Nephron (organoid): ENCODE results near the gene THSD4.

ENCODE experiments used
- H3K27ac Mint-ChIP-seq, 3 experiments: 2 replicates each; pipeline ENCODE4 v1.8.0; 2020; ENCODE audit warnings: mixed read lengths in 3 of 3, mild to moderate bottlenecking in 2 of 3, moderate library complexity in 1 of 3
- H3K27me3 Mint-ChIP-seq: 2 replicates; pipeline ENCODE4 v1.8.0; 2021; ENCODE audit warnings: low read depth, mild to moderate bottlenecking, moderate library complexity, mixed read lengths
- H3K36me3 Mint-ChIP-seq: 2 replicates; pipeline ENCODE4 v1.8.0; 2020; ENCODE audit warnings: low read depth, mixed read lengths
- H3K4me1 Mint-ChIP-seq: 2 replicates; pipeline ENCODE4 v1.8.0; 2020; ENCODE audit warnings: mixed read lengths
- H3K4me3 Mint-ChIP-seq, 3 experiments: 2 replicates each; pipeline ENCODE4 v1.8.0; 2020; ENCODE audit warnings: mild to moderate bottlenecking in 3 of 3, mixed read lengths in 3 of 3, moderate library complexity in 2 of 3
- H3K9me3 Mint-ChIP-seq: 2 replicates; pipeline ENCODE4 v1.8.0; 2020; ENCODE audit warnings: mixed read lengths
- CTCF ChIP-seq, 3 experiments: fragments of 200-600 bp; sonication (generic); IDR thresholded peaks; one replicate each; pipeline ENCODE4 v1.5.0; 2021; ENCODE audit warnings: antibody characterized with exemption in 3 of 3; ENCODE audit not compliant: unreplicated experiment in 3 of 3

THSD4 gene

GRCh38 chr15:71182522-71182921 lies 67.3 kb downstream of the THSD4 start:
- TF ChIP-seq CTCF (IDR thresholded peaks at IDR 0.05; ENCODE audit: unreplicated experiment in 3 of 3): no peak
- Mint-ChIP-seq H3K4me3 (no peak overlapping the region), H3K9me3 (peaks cover 7% of the 10 kb centered on the region), H3K4me1 (peaks cover 9% of the 10 kb centered on the region), H3K36me3 (no peaks in the 10 kb centered on the region), H3K27me3 (no peaks in the 10 kb centered on the region), H3K27ac (peak overlapping the region in 1 of 3 experiments; percentile 56)

GRCh38 chr15:71183063-71183462 lies 67.8 kb downstream of the THSD4 start:
- peaks cover 7% of the 10 kb centered on the region for H3K9me3 Mint-ChIP-seq
- TF ChIP-seq CTCF (IDR thresholded peaks at IDR 0.05; ENCODE audit: unreplicated experiment in 3 of 3): no peak
- H3K4me1 Mint-ChIP-seq: peaks cover 9% of the 10 kb centered on the region
- H3K4me3 Mint-ChIP-seq: no peak overlapping the region
- H3K36me3 Mint-ChIP-seq: no peaks in the 10 kb centered on the region
- no peaks in the 10 kb centered on the region for H3K27me3 Mint-ChIP-seq
- no peak overlapping the region for H3K27ac Mint-ChIP-seq

GRCh38 chr15:71185706-71186105 lies 70.4 kb downstream of the THSD4 start:
- no peak overlapping the region for H3K27ac Mint-ChIP-seq
- H3K9me3 Mint-ChIP-seq: peaks cover 7% of the 10 kb centered on the region
- H3K27me3 Mint-ChIP-seq: no peaks in the 10 kb centered on the region
- H3K4me3 Mint-ChIP-seq: no peak overlapping the region
- H3K4me1 Mint-ChIP-seq: peaks cover 6% of the 10 kb centered on the region
- TF ChIP-seq CTCF (IDR thresholded peaks at IDR 0.05; ENCODE audit: unreplicated experiment in 3 of 3): no peak
- no peaks in the 10 kb centered on the region for H3K36me3 Mint-ChIP-seq

GRCh38 chr15:71186267-71186666 lies 71.0 kb downstream of the THSD4 start:
- Mint-ChIP-seq H3K27me3 (peaks cover 3% of the 10 kb centered on the region), H3K27ac (no peak overlapping the region), H3K4me1 (peaks cover under 1% of the 10 kb centered on the region), H3K36me3 (no peaks in the 10 kb centered on the region), H3K9me3 (peaks cover 7% of the 10 kb centered on the region), H3K4me3 (no peak overlapping the region)
- TF ChIP-seq CTCF (IDR thresholded peaks at IDR 0.05; ENCODE audit: unreplicated experiment in 3 of 3): no peak

GRCh38 chr15:71187078-71187477 lies 71.8 kb downstream of the THSD4 start:
- TF ChIP-seq CTCF (IDR thresholded peaks at IDR 0.05; ENCODE audit: unreplicated experiment in 3 of 3): no peak
- H3K4me3 Mint-ChIP-seq: no peak overlapping the region
- peaks cover 3% of the 10 kb centered on the region for H3K27me3 Mint-ChIP-seq
- H3K36me3 Mint-ChIP-seq: no peaks in the 10 kb centered on the region
- peaks cover 7% of the 10 kb centered on the region for H3K9me3 Mint-ChIP-seq
- no peaks in the 10 kb centered on the region for H3K4me1 Mint-ChIP-seq
- no peak overlapping the region for H3K27ac Mint-ChIP-seq

GRCh38 chr15:71187526-71187925 lies 72.3 kb downstream of the THSD4 start:
- Mint-ChIP-seq H3K9me3 (peaks cover 5% of the 10 kb centered on the region), H3K4me3 (no peak overlapping the region), H3K27me3 (peaks cover 3% of the 10 kb centered on the region), H3K36me3 (no peaks in the 10 kb centered on the region), H3K27ac (no peak overlapping the region), H3K4me1 (no peaks in the 10 kb centered on the region)
- TF ChIP-seq CTCF (IDR thresholded peaks at IDR 0.05; ENCODE audit: unreplicated experiment in 3 of 3): no peak
